CD14-positive monocyte (primary cell): Measurements from ENCODE around the gene SPRED3. TPM values are rescaled to one million over a fixed set of nuclear protein-coding genes. Genes with fewer than 3 reads are reported as not detected.

Source experiments
- DNase-seq, 3 donors: peaks; one replicate each; pipeline ENCODE4 v3.0.0-alpha.2; 2011 to 2022
- H2AFZ ChIP-seq: 2 replicates; pipeline ENCODE4 v1.6.0; 2012; ENCODE audit warnings: mild to moderate bottlenecking, low read depth, low read length, inconsistent platforms; ENCODE audit not compliant: insufficient read depth, poor library complexity, severe bottlenecking
- H3K27ac ChIP-seq, 2 donors: 1 replicate in 1 of 2; 2 replicates in 1 of 2; pipeline ENCODE4 v1.5.1; 2012 to 2013; ENCODE audit warnings: low read length in 2 of 2, control low read depth in 1 of 2, inconsistent platforms in 1 of 2, low read depth in 1 of 2, mild to moderate bottlenecking in 1 of 2
- H3K27me3 ChIP-seq, 2 donors: one replicate each; pipeline versions ENCODE4 v1.6.0 to v1.6.1; 2011 to 2013; ENCODE audit warnings: low read length in 2 of 2; ENCODE audit not compliant: control insufficient read depth in 2 of 2, insufficient read depth in 2 of 2
- H3K36me3 ChIP-seq, 2 donors: replicated peaks in 1 of 2; 1 replicate in 1 of 2; 2 replicates in 1 of 2; pipeline versions ENCODE4 v1.5.1 to v1.6.1; 2012 to 2013; ENCODE audit warnings: low read length in 2 of 2, control low read depth in 1 of 2, inconsistent platforms in 1 of 2, mild to moderate bottlenecking in 1 of 2; ENCODE audit not compliant: insufficient read depth in 2 of 2, control insufficient read depth in 1 of 2
- H3K4me1 ChIP-seq, 2 donors: 1 replicate in 1 of 2; 2 replicates in 1 of 2; pipeline versions ENCODE4 v1.5.1 to v1.6.1; 2012 to 2013; ENCODE audit warnings: low read length in 2 of 2, control low read depth in 1 of 2, inconsistent platforms in 1 of 2, mild to moderate bottlenecking in 1 of 2, moderate library complexity in 1 of 2; ENCODE audit not compliant: insufficient read depth in 2 of 2, control insufficient read depth in 1 of 2
- H3K4me2 ChIP-seq: replicated peaks from 2 replicates; pipeline ENCODE3; 2012; ENCODE audit warnings: low read length, moderate library complexity, mild to moderate bottlenecking; ENCODE audit not compliant: poor library complexity, severe bottlenecking; ENCODE audit errors: extremely low read depth
- H3K4me3 ChIP-seq, 3 experiments: fragments of 200-600 bp in 1 of 3; sonication (generic) in 1 of 3; replicated peaks in 1 of 3; 1 replicate in 2 of 3; 2 replicates in 1 of 3; pipeline ENCODE4 v1.5.1; 2011 to 2013; ENCODE audit warnings: low read length in 3 of 3, mild to moderate bottlenecking in 3 of 3, control low read depth in 2 of 3, low read depth in 2 of 3, inconsistent platforms in 1 of 3, moderate library complexity in 1 of 3
- H3K79me2 ChIP-seq: 2 replicates; pipeline ENCODE4 v1.6.0; 2012; ENCODE audit warnings: mild to moderate bottlenecking, control low read depth, inconsistent platforms, low read length, moderate library complexity; ENCODE audit not compliant: insufficient read depth
- H3K9ac ChIP-seq: 2 replicates; pipeline ENCODE4 v1.6.0; 2017; ENCODE audit warnings: low read length, mild to moderate bottlenecking; ENCODE audit not compliant: insufficient read depth, poor library complexity, severe bottlenecking
- H3K9me3 ChIP-seq, 2 donors: replicated peaks in 1 of 2; 1 replicate in 1 of 2; 2 replicates in 1 of 2; pipeline versions ENCODE4 v1.5.1 to v1.6.1; 2012 to 2013; ENCODE audit warnings: low read length in 2 of 2, control low read depth in 1 of 2; ENCODE audit not compliant: control insufficient read depth in 1 of 2, insufficient read depth in 1 of 2
- H4K20me1 ChIP-seq: 2 replicates; pipeline ENCODE4 v1.6.0; 2012; ENCODE audit warnings: mild to moderate bottlenecking, low read length, control low read depth, moderate library complexity; ENCODE audit not compliant: insufficient read depth
- H3K27ac Mint-ChIP-seq, 7 donors: one replicate each; pipeline ENCODE4 v1.8.0; 2020; ENCODE audit warnings: mild to moderate bottlenecking in 7 of 7, mixed read lengths in 7 of 7, moderate library complexity in 6 of 7, inconsistent platforms in 2 of 7
- H3K27me3 Mint-ChIP-seq, 3 donors: one replicate each; pipeline ENCODE4 v1.8.0; 2021 to 2022; ENCODE audit warnings: low read depth in 3 of 3, mild to moderate bottlenecking in 3 of 3, mixed read lengths in 3 of 3, moderate library complexity in 3 of 3, inconsistent platforms in 1 of 3
- H3K36me3 Mint-ChIP-seq, 2 donors: one replicate each; pipeline ENCODE4 v1.8.0; 2020; ENCODE audit warnings: mixed read lengths in 2 of 2, inconsistent platforms in 1 of 2, mild to moderate bottlenecking in 1 of 2
- H3K4me1 Mint-ChIP-seq: one replicate; pipeline ENCODE4 v1.8.0; 2020; ENCODE audit warnings: mild to moderate bottlenecking, mixed read lengths
- H3K4me3 Mint-ChIP-seq, 2 donors: one replicate each; pipeline ENCODE4 v1.8.0; 2020; ENCODE audit warnings: mild to moderate bottlenecking in 2 of 2, mixed read lengths in 2 of 2, moderate library complexity in 1 of 2
- H3K9me3 Mint-ChIP-seq, 7 donors: one replicate each; pipeline ENCODE4 v1.8.0; 2020 to 2022; ENCODE audit warnings: mixed read lengths in 7 of 7, mild to moderate bottlenecking in 6 of 7, moderate library complexity in 6 of 7, inconsistent platforms in 2 of 7
- CTCF ChIP-seq: fragments of 200-600 bp; IDR thresholded peaks from one replicate; pipeline ENCODE4 v1.8.0; 2022; ENCODE audit warnings: antibody characterized with exemption, mild to moderate bottlenecking
- WGBS: methylation state at CpG from one replicate; pipeline ENCODE4 v1.1.5; 2013; ENCODE audit warnings: missing lambda C conversion rate; ENCODE audit not compliant: insufficient coverage; 5-methylcytosine and 5-hydroxymethylcytosine counted together
- intact Hi-C, 2 donors: fragments of 100-400 bp; cut with micrococcal nuclease; formaldehyde crosslinking; loops; one replicate each; pipeline versions ENCODE4 v1.15.0 to v1.15.1; 2023
- polyA plus RNA-seq, 3 donors: library from polyadenylated mRNA; depleted of rRNA in 1 of 3; unstranded in 2 of 3; stranded (reverse) in 1 of 3; fragments of 300-500 nt in 2 of 3; fragments of >200 nt in 1 of 3; fragmentation: Illumina TruSeq in 2 of 3; gene quantifications; 1 replicate in 2 of 3; 2 replicates in 1 of 3; pipeline ENCODE4 v1.2.3, GENCODE V29; 2012 to 2021

SPRED3 gene
- polyA plus RNA-seq, 3 donors: 0.33 TPM; not detected in 2

DNA sequence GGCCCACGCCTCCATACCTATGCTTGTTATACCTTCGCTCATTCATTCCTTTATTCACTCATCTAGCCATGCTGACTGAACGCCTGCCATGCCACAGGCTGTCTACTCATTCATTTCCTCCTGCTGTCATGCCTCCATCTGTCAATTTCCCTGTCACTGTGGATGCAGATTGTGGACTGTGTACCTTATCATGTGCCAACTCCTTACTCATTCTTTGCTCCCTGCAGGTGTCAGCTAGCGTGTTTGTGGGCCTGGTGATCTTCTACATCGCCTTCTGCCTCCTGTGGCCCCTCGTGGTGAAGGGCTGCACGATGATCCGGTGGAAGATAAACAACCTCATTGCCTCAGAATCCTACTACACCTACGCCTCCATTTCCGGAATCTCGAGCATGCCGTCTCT lies 18.2 kb upstream of the SPRED3 start:
- H3K4me3 Mint-ChIP-seq: no peak overlapping the region
- peaks cover 12 to 16% (median 16%) of the 10 kb centered on the region in 3 donors for H3K27me3 Mint-ChIP-seq
- DNase-seq: no peak
- no peaks in the 10 kb centered on the region for H3K36me3 Mint-ChIP-seq
- H3K4me1 ChIP-seq: peaks cover 9 to 11% of the 10 kb centered on the region in 2 donors
- H3K27me3 ChIP-seq: no peaks in the 10 kb centered on the region
- no peaks in the 10 kb centered on the region for H4K20me1 ChIP-seq
- peaks cover 9% of the 10 kb centered on the region for H3K4me1 Mint-ChIP-seq
- no peak for TF ChIP-seq CTCF
- no peak overlapping the region for H3K4me3 ChIP-seq
- 89% methylated on average over 10 of the region's 12 CpGs for WGBS
- no peak overlapping the region for H3K4me2 ChIP-seq
- intact Hi-C loops: loop anchor here in 1 of 2 donors (5.0 kb wide), 2 partner anchors 53 to 138 kb away; partner anchors contain the start of genes KCNK6 and YIF1B
- peak overlapping the region in 1 of 7 donors; percentile 60 for H3K27ac Mint-ChIP-seq
- no peaks in the 10 kb centered on the region for H3K9me3 ChIP-seq
- H3K27ac ChIP-seq: no peak overlapping the region
- H2AFZ ChIP-seq: no peak overlapping the region
- no peaks in the 10 kb centered on the region for H3K36me3 ChIP-seq
- H3K9ac ChIP-seq: no peak overlapping the region
- peaks cover 6% of the 10 kb centered on the region for H3K79me2 ChIP-seq
- peaks cover 0 to 2% (median 0%) of the 10 kb centered on the region in 7 donors for H3K9me3 Mint-ChIP-seq

- Histone ChIP-seq H3K27ac (no peak overlapping the region), H3K36me3 (peaks cover 0 to 1% of the 10 kb centered on the region in 2 donors), H3K4me1 (peaks cover 16 to 19% of the 10 kb centered on the region in 2 donors), H4K20me1 (peaks cover 7% of the 10 kb centered on the region), H3K9ac (no peak overlapping the region), H3K27me3 (no peaks in the 10 kb centered on the region), H3K9me3 (no peaks in the 10 kb centered on the region), H2AFZ (no peak overlapping the region), H3K4me3 (no peak overlapping the region), H3K79me2 (peaks cover 14% of the 10 kb centered on the region), H3K4me2 (no peak overlapping the region)
- Mint-ChIP-seq H3K36me3 (peaks cover under 1 to 2% of the 10 kb centered on the region in 2 donors), H3K27me3 (peaks cover 12 to 13% (median 13%) of the 10 kb centered on the region in 3 donors), H3K4me1 (peaks cover 16% of the 10 kb centered on the region), H3K4me3 (no peak overlapping the region), H3K27ac (no peak overlapping the region), H3K9me3 (peaks cover 0 to 1% (median 0%) of the 10 kb centered on the region in 7 donors)
- no peak for DNase-seq
- 69% methylated on average over 4 of the region's 6 CpGs for WGBS
- intact Hi-C loops: loop anchor here in 1 of 2 donors (5.0 kb wide), 2 partner anchors 54 to 139 kb away; partner anchors contain the start of genes KCNK6 and YIF1B
- no peak for TF ChIP-seq CTCF
Observed at GRCh38 chr19:38371081-38371480, 17.4 kb upstream of the SPRED3 start.
